ENCODE data around the gene HMX2. TPM values are rescaled to one million over a fixed set of nuclear protein-coding genes. Genes with fewer than 3 reads are reported as not detected.

Gene HMX2
- total RNA-seq, 1 experiment from 2014 or later = 0.46 TPM

DNA sequence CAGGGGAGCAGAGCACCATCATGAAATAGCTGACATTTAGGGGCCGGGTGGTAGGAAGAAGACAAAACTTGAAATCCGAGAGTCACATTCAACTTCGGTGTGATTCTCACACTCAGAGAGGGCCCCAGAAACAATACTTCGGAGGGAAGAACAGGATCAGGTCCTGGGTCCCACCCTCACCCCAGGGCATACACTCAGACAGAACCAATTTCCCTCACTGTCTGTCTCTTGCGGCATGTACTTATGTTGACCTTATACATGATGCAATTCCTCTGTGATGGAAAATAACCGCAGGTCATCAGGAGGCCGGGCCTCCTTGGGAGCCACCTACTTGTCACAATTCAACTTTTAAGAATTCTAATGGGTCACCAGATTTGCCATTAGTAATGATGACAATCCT, 38.5 kb upstream of the HMX2 start:
- no peaks in the 10 kb centered on the region; the same call in 1 of the 2 replicates for H3K4me1 ChIP-seq (ENCODE audit: insufficient read depth, low read length)
- no peaks in the 10 kb centered on the region for H3K79me1 ChIP-seq (ENCODE audit: insufficient read depth, low read depth, low read length, poor library complexity, severe bottlenecking)
- H3K27ac ChIP-seq (ENCODE audit: insufficient read length, low read depth, low read length) = no peak overlapping the region
- no peak overlapping the region for H2AFZ ChIP-seq (ENCODE audit: low read length)
- no peak overlapping the region for H3T11ph ChIP-seq (ENCODE audit: low read length)
- H3K4me2 ChIP-seq (ENCODE audit: insufficient read depth, insufficient read length, low read length) = no peak overlapping the region
- TF ChIP-seq, protein P1, sequence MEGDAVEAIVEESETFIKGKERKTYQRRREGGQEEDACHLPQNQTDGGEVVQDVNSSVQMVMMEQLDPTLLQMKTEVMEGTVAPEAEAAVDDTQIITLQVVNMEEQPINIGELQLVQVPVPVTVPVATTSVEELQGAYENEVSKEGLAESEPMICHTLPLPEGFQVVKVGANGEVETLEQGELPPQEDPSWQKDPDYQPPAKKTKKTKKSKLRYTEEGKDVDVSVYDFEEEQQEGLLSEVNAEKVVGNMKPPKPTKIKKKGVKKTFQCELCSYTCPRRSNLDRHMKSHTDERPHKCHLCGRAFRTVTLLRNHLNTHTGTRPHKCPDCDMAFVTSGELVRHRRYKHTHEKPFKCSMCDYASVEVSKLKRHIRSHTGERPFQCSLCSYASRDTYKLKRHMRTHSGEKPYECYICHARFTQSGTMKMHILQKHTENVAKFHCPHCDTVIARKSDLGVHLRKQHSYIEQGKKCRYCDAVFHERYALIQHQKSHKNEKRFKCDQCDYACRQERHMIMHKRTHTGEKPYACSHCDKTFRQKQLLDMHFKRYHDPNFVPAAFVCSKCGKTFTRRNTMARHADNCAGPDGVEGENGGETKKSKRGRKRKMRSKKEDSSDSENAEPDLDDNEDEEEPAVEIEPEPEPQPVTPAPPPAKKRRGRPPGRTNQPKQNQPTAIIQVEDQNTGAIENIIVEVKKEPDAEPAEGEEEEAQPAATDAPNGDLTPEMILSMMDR (conservative IDR thresholded peaks at IDR 0.05) = no peak
- H3K56ac ChIP-seq (ENCODE audit: insufficient read length, low read depth, low read length) = no peak overlapping the region
- no peak overlapping the region for H3K4ac ChIP-seq (ENCODE audit: low read depth, low read length)
- H2BK15ac ChIP-seq (ENCODE audit: low read depth, low read length) = no peak overlapping the region
- no peak overlapping the region for H2AK5ac ChIP-seq (ENCODE audit: insufficient read length, low read length)
- H3K23ac ChIP-seq (ENCODE audit: insufficient read length, low read depth, low read length) = no peak overlapping the region
- H3K9me3 ChIP-seq (ENCODE audit: control insufficient read depth, low read depth, low read length) = no peaks in the 10 kb centered on the region
- Mint-ChIP-seq H3K27ac (no peak overlapping the region), H3K4me1 (peaks cover 0 to 5% of the 10 kb centered on the region in 2 experiments; a peak in 3 of 4 replicates), H3K36me3 (ENCODE audit: insufficient read depth in 1 of 3, low read depth in 3 of 3) (no peaks in the 10 kb centered on the region), H3K9me3 (no peaks in the 10 kb centered on the region; a peak in 1 of 5 replicates), H3K27me3 (ENCODE audit: low read depth) (peaks cover 5% of the 10 kb centered on the region), H3K4me3 (no peak overlapping the region)
- H3K23me2 ChIP-seq (ENCODE audit: insufficient read length, low read depth, low read length, poor library complexity, severe bottlenecking) = no peaks in the 10 kb centered on the region
- no peak overlapping the region for H2BK120ac ChIP-seq (ENCODE audit: low read depth, low read length, poor library complexity, severe bottlenecking)
- no peak overlapping the region for H4K8ac ChIP-seq (replicated peaks; ENCODE audit: insufficient read length, low read depth, low read length)
- no peaks in the 10 kb centered on the region for H3K79me2 ChIP-seq (ENCODE audit: insufficient read depth, low read length)
- H4K5ac ChIP-seq (ENCODE audit: insufficient read length, low read depth, low read length) = no peak overlapping the region
- no peak overlapping the region for H3K14ac ChIP-seq (ENCODE audit: insufficient read depth, low read length)
- WGBS (ENCODE audit: extremely low coverage, insufficient read length, low lambda C conversion rate) = no CpG with 5 or more reads among the region's 7 CpGs
- no peak overlapping the region for H2BK20ac ChIP-seq (ENCODE audit: low read depth, low read length, poor library complexity, severe bottlenecking)
- H2BK12ac ChIP-seq (ENCODE audit: insufficient read length, low read depth, low read length) = no peak overlapping the region
- DNase-seq = no peak
- H3K18ac ChIP-seq (ENCODE audit: insufficient read length, low read depth, low read length) = no peak overlapping the region
- no peak overlapping the region for H3K9ac ChIP-seq (ENCODE audit: extremely low read depth, insufficient read length, low read length)
- no peak overlapping the region for H2BK5ac ChIP-seq (ENCODE audit: insufficient read length, low read length)
- no peaks in the 10 kb centered on the region for H4K20me1 ChIP-seq (ENCODE audit: control insufficient read depth, insufficient read depth, insufficient read length)
- H4K91ac ChIP-seq (ENCODE audit: insufficient read length, low read depth, low read length) = no peak overlapping the region
- H3K27me3 ChIP-seq (ENCODE audit: insufficient read depth, low read length) = no peaks in the 10 kb centered on the region
